B cell (primary cell): ENCODE results near the gene SH3RF3. TPM values are rescaled to one million over a fixed set of nuclear protein-coding genes. Genes with fewer than 3 reads are reported as not detected.

Source experiments
- ATAC-seq: fragments of 200-7000 bp; cut with Tn5 transposase; one replicate; pipeline ENCODE4 v1.10.0; 2021; ENCODE audit warnings: low read depth, mild to moderate bottlenecking, moderate number of reproducible peaks, moderate library complexity
- CTCF ChIA-PET: fragments of 350-600 bp; sonication (Branson Sonifier 250); formaldehyde crosslinking; loops from one replicate; lab custom pipeline; 2021; ENCODE audit warnings: antibody characterized with exemption, inconsistent platforms; lab: Charles Lee
- POLR2A ChIA-PET: fragments of 350-600 bp; sonication (Branson Sonifier 250); formaldehyde crosslinking; loops from one replicate; lab custom pipeline; 2021; ENCODE audit warnings: antibody characterized with exemption; lab: Charles Lee
- DNase-seq: peaks from one replicate; pipeline ENCODE4 v3.0.0; 2013
- H2AFZ ChIP-seq: 2 replicates; pipeline ENCODE4 v1.6.1; 2012; ENCODE audit warnings: mild to moderate bottlenecking, low read depth, low read length; ENCODE audit not compliant: insufficient read depth, poor library complexity, severe bottlenecking
- H3K27ac ChIP-seq, 2 donors: 1 replicate in 1 of 2; 2 replicates in 1 of 2; pipeline ENCODE4 v1.5.1; 2012 to 2013; ENCODE audit warnings: low read length in 2 of 2, mild to moderate bottlenecking in 2 of 2, moderate library complexity in 1 of 2
- H3K27me3 ChIP-seq, 4 experiments: fragments of 200-600 bp in 1 of 4; sonication (generic) in 1 of 4; replicated peaks in 1 of 4; 1 replicate in 2 of 4; 2 replicates in 2 of 4; pipeline versions ENCODE4 v1.6.1 to v1.7.0; 2013 to 2016; ENCODE audit warnings: low read length in 3 of 4, mild to moderate bottlenecking in 2 of 4, mixed read lengths in 1 of 4, moderate library complexity in 1 of 4; ENCODE audit not compliant: insufficient read depth in 4 of 4, control insufficient read depth in 3 of 4; ENCODE audit errors: control extremely low read depth in 1 of 4
- H3K36me3 ChIP-seq, 2 experiments: replicated peaks in 1 of 2; 1 replicate in 1 of 2; 2 replicates in 1 of 2; pipeline versions ENCODE4 v1.6.1 to v1.7.1; 2013; ENCODE audit warnings: low read length in 1 of 2; ENCODE audit not compliant: insufficient read depth in 2 of 2, control insufficient read depth in 1 of 2; ENCODE audit errors: control extremely low read depth in 1 of 2, extremely low read depth in 1 of 2
- H3K4me1 ChIP-seq, 2 donors: fragments of 200-600 bp in 1 of 2; sonication (generic) in 1 of 2; 1 replicate in 1 of 2; 2 replicates in 1 of 2; pipeline versions ENCODE4 v1.5.1 to v1.6.1; 2013 to 2017; ENCODE audit warnings: low read length in 2 of 2; ENCODE audit not compliant: control insufficient read depth in 2 of 2, insufficient read depth in 2 of 2
- H3K4me2 ChIP-seq: replicated peaks from 2 replicates; pipeline ENCODE3; 2012; ENCODE audit warnings: mild to moderate bottlenecking, low read depth, low read length; ENCODE audit not compliant: poor library complexity, severe bottlenecking
- H3K4me3 ChIP-seq, 5 experiments: fragments of 200-600 bp in 1 of 5; sonication (generic) in 1 of 5; 1 replicate in 3 of 5; 2 replicates in 2 of 5; pipeline versions ENCODE4 v1.5.1 to v1.7.0; 2011 to 2016; ENCODE audit warnings: low read length in 4 of 5, mild to moderate bottlenecking in 4 of 5, low read depth in 2 of 5, control low read depth in 1 of 5, moderate library complexity in 1 of 5; ENCODE audit not compliant: insufficient read depth in 1 of 5; ENCODE audit errors: control extremely low read depth in 1 of 5, extremely low read depth in 1 of 5
- H3K79me2 ChIP-seq: fragments of 200-600 bp; sonication (generic); one replicate; pipeline ENCODE4 v1.6.0; 2016; ENCODE audit warnings: low read length; ENCODE audit not compliant: control insufficient read depth, insufficient read depth
- H3K9ac ChIP-seq: fragments of 200-600 bp; sonication (generic); 2 replicates; pipeline ENCODE4 v1.6.1; 2017; ENCODE audit warnings: mild to moderate bottlenecking, low read length, moderate library complexity
- H3K9me3 ChIP-seq, 3 donors: one replicate each; pipeline versions ENCODE4 v1.6.1 to v1.7.1; 2013; ENCODE audit warnings: low read length in 2 of 3; ENCODE audit not compliant: control insufficient read depth in 2 of 3, insufficient read depth in 1 of 3; ENCODE audit errors: control extremely low read depth in 1 of 3
- H4K20me1 ChIP-seq: 2 replicates; pipeline ENCODE4 v1.6.0; 2012; ENCODE audit warnings: mild to moderate bottlenecking, low read length; ENCODE audit not compliant: insufficient read depth, control insufficient read depth, poor library complexity, severe bottlenecking
- H3K27ac Mint-ChIP-seq: one replicate; pipeline ENCODE4 v1.8.0; 2021; ENCODE audit warnings: mixed read lengths
- H3K27me3 Mint-ChIP-seq: one replicate; pipeline ENCODE4 v1.8.0; 2021; ENCODE audit warnings: mixed read lengths
- H3K4me1 Mint-ChIP-seq: one replicate; pipeline ENCODE4 v1.8.0; 2021; ENCODE audit warnings: mixed read lengths
- H3K4me3 Mint-ChIP-seq: one replicate; pipeline ENCODE4 v1.8.0; 2021; ENCODE audit warnings: mixed read lengths
- H3K9me3 Mint-ChIP-seq: one replicate; pipeline ENCODE4 v1.8.0; 2022; ENCODE audit warnings: mixed read lengths; ENCODE audit not compliant: insufficient read depth
- EZH2 ChIP-seq: IDR thresholded peaks from 2 replicates; pipeline ENCODE4 v1.6.1; 2012; ENCODE audit warnings: borderline replicate concordance, low read depth, mild to moderate bottlenecking, moderate library complexity, low read length; ENCODE audit not compliant: insufficient read depth, poor library complexity, severe bottlenecking
- WGBS: methylation state at CpG from one replicate; pipeline ENCODE4 v1.1.5; 2013; ENCODE audit warnings: missing lambda C conversion rate; ENCODE audit not compliant: insufficient coverage; 5-methylcytosine and 5-hydroxymethylcytosine counted together
- intact Hi-C: fragments of 100-400 bp; cut with micrococcal nuclease; formaldehyde crosslinking; loops from one replicate; pipeline ENCODE4 v1.10.0; 2022
- polyA plus RNA-seq: library from polyadenylated mRNA; depleted of rRNA; stranded (reverse); fragments of >200 nt; gene quantifications from 2 replicates; pipeline ENCODE4 v1.2.3, GENCODE V29; 2012
- total RNA-seq, 2 donors: library from RNA; stranded (reverse); fragments of 120-200 nt in 1 of 2; gene quantifications; 1 replicate in 1 of 2; 2 replicates in 1 of 2; pipeline versions ENCODE4 v1.2.3 to v1.2.4, GENCODE V29; 2013 to 2022
- TF ChIP-seq, protein P1 (sequence below): fragments of 200-600 bp; IDR thresholded peaks from one replicate; pipeline ENCODE4 v1.8.0; 2022; ENCODE audit warnings: antibody characterized with exemption, mild to moderate bottlenecking

Gene SH3RF3
- total and polyA plus RNA-seq, 2 donors (not counting 1 experiment from before 2014, with no cell fraction given): 0.07 to 1.2 TPM

- H3K27me3 ChIP-seq: no peaks in the 10 kb centered on the region
- no peak overlapping the region for H2AFZ ChIP-seq
- H3K4me3 Mint-ChIP-seq: no peak overlapping the region
- no peak overlapping the region for H3K27ac Mint-ChIP-seq
- no peaks in the 10 kb centered on the region for H3K4me1 ChIP-seq
- DNase-seq: no peak
- H3K4me1 Mint-ChIP-seq: no peaks in the 10 kb centered on the region
- no peak overlapping the region for H3K27ac ChIP-seq
- no peak for ATAC-seq
- H3K9ac ChIP-seq: no peak overlapping the region
- H3K4me2 ChIP-seq: no peak overlapping the region
- ChIA-PET POLR2A (no interaction called here), CTCF (no interaction called here)
- 97% methylated on average over 10 of the region's 15 CpGs for WGBS
- intact Hi-C loops: no loop called here
- H4K20me1 ChIP-seq: no peaks in the 10 kb centered on the region
- H3K9me3 ChIP-seq: no peaks in the 10 kb centered on the region
- H3K79me2 ChIP-seq: no peaks in the 10 kb centered on the region
- no peak overlapping the region for H3K4me3 ChIP-seq
- H3K27me3 Mint-ChIP-seq: no peaks in the 10 kb centered on the region
- TF ChIP-seq EZH2: no peak
- H3K36me3 ChIP-seq: no peaks in the 10 kb centered on the region
- H3K9me3 Mint-ChIP-seq: no peaks in the 10 kb centered on the region
Measured at GRCh38 chr2:109272461-109272860, 143.5 kb downstream of the SH3RF3 start.

DNA sequence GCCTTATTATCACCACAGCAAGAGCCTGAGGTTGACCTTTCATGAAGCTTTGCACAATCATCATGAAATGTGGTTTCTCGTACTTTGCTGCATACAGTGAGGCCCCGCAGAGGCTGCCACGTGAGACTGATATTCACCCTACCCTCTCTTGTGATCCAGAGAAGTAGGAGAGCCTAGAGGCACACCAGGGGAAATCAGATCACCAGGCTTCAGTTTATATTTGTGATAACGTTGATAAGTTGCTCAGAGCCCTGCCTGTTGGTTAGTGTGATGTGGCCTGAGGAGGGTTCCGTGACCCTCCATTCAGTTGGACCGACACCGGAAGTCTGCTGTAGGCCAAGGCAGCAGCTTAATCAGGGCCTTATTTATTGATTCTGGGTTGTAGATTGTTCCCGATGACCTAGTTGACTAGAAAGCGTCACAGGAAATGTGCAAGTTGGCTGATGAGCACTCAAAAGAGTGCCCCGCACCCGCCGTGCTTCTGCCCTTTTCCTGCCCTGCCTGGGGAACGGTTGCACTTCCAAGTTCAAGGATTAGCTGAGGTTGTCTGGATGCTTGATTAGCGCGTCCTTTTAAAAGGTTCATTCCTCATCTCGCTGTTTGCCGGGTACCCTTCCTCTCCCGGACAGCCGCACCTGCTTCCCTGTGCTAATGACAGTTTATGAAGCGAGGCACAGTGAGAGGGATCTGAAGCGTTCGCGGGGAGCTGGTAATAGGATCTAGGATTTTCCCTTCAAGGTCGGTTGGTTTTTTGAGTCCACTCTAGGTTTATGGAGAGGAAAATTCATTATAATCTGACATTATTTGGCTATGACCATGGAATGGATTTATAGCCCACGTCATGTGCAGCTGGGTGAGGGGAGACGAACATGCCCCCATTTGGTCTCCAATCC is 146.4 kb downstream of the SH3RF3 start:
- H3K9ac ChIP-seq: no peak overlapping the region
- WGBS: 89% methylated on average over 14 of the region's 26 CpGs

More for the DNA sequence above, 146.4 kb downstream of the SH3RF3 start:
- no peak for DNase-seq
- Mint-ChIP-seq H3K4me1 (no peaks in the 10 kb centered on the region), H3K27ac (no peak overlapping the region), H3K4me3 (no peak overlapping the region), H3K27me3 (no peaks in the 10 kb centered on the region), H3K9me3 (no peaks in the 10 kb centered on the region)
- Histone ChIP-seq H3K4me1 (no peaks in the 10 kb centered on the region), H2AFZ (no peak overlapping the region), H3K79me2 (no peaks in the 10 kb centered on the region), H3K27me3 (no peaks in the 10 kb centered on the region), H3K36me3 (no peaks in the 10 kb centered on the region), H3K4me3 (no peak overlapping the region), H3K27ac (no peak overlapping the region), H3K9me3 (no peaks in the 10 kb centered on the region), H3K4me2 (no peak overlapping the region), H4K20me1 (no peaks in the 10 kb centered on the region)
- POLR2A ChIA-PET: no interaction called here
- intact Hi-C loops: no loop called here
- no peak for ATAC-seq
- TF ChIP-seq EZH2: no peak
- TF ChIP-seq, protein P1, sequence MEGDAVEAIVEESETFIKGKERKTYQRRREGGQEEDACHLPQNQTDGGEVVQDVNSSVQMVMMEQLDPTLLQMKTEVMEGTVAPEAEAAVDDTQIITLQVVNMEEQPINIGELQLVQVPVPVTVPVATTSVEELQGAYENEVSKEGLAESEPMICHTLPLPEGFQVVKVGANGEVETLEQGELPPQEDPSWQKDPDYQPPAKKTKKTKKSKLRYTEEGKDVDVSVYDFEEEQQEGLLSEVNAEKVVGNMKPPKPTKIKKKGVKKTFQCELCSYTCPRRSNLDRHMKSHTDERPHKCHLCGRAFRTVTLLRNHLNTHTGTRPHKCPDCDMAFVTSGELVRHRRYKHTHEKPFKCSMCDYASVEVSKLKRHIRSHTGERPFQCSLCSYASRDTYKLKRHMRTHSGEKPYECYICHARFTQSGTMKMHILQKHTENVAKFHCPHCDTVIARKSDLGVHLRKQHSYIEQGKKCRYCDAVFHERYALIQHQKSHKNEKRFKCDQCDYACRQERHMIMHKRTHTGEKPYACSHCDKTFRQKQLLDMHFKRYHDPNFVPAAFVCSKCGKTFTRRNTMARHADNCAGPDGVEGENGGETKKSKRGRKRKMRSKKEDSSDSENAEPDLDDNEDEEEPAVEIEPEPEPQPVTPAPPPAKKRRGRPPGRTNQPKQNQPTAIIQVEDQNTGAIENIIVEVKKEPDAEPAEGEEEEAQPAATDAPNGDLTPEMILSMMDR: no peak
- CTCF ChIA-PET: no interaction called here
